ENCODE results near the gene CUL1.

DNA sequence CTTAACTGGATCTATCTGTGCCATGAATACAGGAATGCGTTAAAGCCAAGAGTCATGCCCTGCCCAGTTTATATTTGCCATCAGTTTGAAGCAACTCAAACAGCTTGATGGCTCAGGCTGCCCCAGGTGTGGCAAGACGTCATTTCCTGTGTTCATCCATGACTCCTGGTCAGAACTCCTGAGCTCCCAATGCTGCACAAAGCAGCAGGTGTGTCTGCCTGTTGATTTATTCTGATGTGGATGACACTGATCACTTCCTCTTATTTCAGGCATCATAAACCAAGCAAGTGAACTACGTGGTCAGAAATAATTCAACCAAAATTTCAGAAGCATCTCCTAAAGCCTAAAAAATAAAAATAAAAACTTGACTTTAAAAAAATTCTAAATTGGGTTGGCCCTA, 116.9 kb downstream of the CUL1 start:
- TF ChIP-seq CTCF (IDR thresholded peaks at IDR 0.05) (no peak), POLR2A (IDR thresholded peaks at IDR 0.05) (no peak)

Measured in uterus (tissue), 2 donors.